GM21390 (cell line): ENCODE data around the gene NUCKS1.

Source experiments
- ATAC-seq: cut with Tn5 transposase; IDR thresholded peaks from one replicate; pipeline ENCODE4 v1.9.1; 2021; ENCODE audit not compliant: unreplicated experiment

The NUCKS1 gene

GRCh38 chr1:205750138-205751035 lies at the start of gene NUCKS1:
Gene NUCKS1 (minus strand): TSS chr1:205750182. CDS start chr1:205749973, 209 bp downstream.
- ATAC-seq: peak; percentile 75

GRCh38 chr1:205798577-205798976 lies 48.6 kb upstream of the NUCKS1 start:
- no peak for ATAC-seq

- no peak for ATAC-seq
These were observed 47.2 kb upstream of the NUCKS1 start for GRCh38 chr1:205797168-205797567.

- peak; percentile 41 for ATAC-seq
These were observed 44.2 kb upstream of the NUCKS1 start for GRCh38 chr1:205794011-205794730.

GRCh38 chr1:205792961-205793673 lies 43.1 kb upstream of the NUCKS1 start:
- ATAC-seq: no peak

GRCh38 chr1:205792481-205792881 lies 42.5 kb upstream of the NUCKS1 start:
- ATAC-seq: peak; percentile 64

GRCh38 chr1:205791568-205792180 lies 41.7 kb upstream of the NUCKS1 start:
- ATAC-seq: no peak

GRCh38 chr1:205787287-205787916 lies 37.4 kb upstream of the NUCKS1 start:
- no peak for ATAC-seq

GRCh38 chr1:205786601-205787000 lies 36.6 kb upstream of the NUCKS1 start:
- no peak for ATAC-seq

GRCh38 chr1:205785446-205785845 lies 35.5 kb upstream of the NUCKS1 start:
- no peak for ATAC-seq

- ATAC-seq: no peak
These were observed 33.9 kb upstream of the NUCKS1 start for GRCh38 chr1:205783904-205784303.

GRCh38 chr1:205783433-205783795 lies 33.4 kb upstream of the NUCKS1 start:
- ATAC-seq: no peak

GRCh38 chr1:205782627-205783432 lies 32.8 kb upstream of the NUCKS1 start:
- no peak for ATAC-seq

- ATAC-seq: no peak
These were observed 30.4 kb upstream of the NUCKS1 start for GRCh38 chr1:205780335-205780734.

GRCh38 chr1:205777994-205778393 lies 28.0 kb upstream of the NUCKS1 start:
- no peak for ATAC-seq

GRCh38 chr1:205775717-205776056 lies 25.7 kb upstream of the NUCKS1 start:
- ATAC-seq: no peak

GRCh38 chr1:205775015-205775716 lies 25.2 kb upstream of the NUCKS1 start, which contains the start of gene RAB29:
Gene RAB29 (minus strand): TSS chr1:205775482. CDS start chr1:205774956, 526 bp downstream.
- ATAC-seq: peak; percentile 75

- ATAC-seq: no peak
These were observed 24.4 kb upstream of the NUCKS1 start for GRCh38 chr1:205774198-205775014.
